Measurements from ENCODE around the gene NEK10. TPM values are rescaled to one million over a fixed set of nuclear protein-coding genes. Genes with fewer than 3 reads are reported as not detected.

Gene NEK10
- total and polyA plus RNA-seq, 2 of the 4 experiments (the other 2 are of a cell fraction), result 2.2 to 6.6 TPM

- dilution Hi-C loops (cut with HindIII; ENCODE audit: low sequenced_read_pairs, unreplicated experiment) (no loop called here), intact Hi-C loops (cut with micrococcal nuclease) (no loop called here), in situ Hi-C loops (cut with MboI; ENCODE audit: low sequenced_read_pairs) (no loop called here)
- Histone ChIP-seq H3K9me1 (ENCODE audit: insufficient read depth, low read length) (no peaks in the 10 kb centered on the region; the same call in 1 of the 2 replicates), H3K18ac (ENCODE audit: low read depth, low read length) (no peak overlapping the region), H3K4me2 (ENCODE audit: low read depth, low read length) (no peak overlapping the region), H2AK5ac (ENCODE audit: low read depth, low read length) (no peak overlapping the region), H3K9me3 (ENCODE audit: control insufficient read depth, insufficient read depth, low read length) (no peaks in the 10 kb centered on the region), H2BK120ac (ENCODE audit: low read depth, low read length) (no peak overlapping the region), H3K4me3 (ENCODE audit: insufficient read depth, low read depth, low read length) (no peak overlapping the region), H4K91ac (ENCODE audit: insufficient read depth, low read depth, low read length) (no peak overlapping the region), H3K9ac (ENCODE audit: low read depth, low read length) (no peak overlapping the region), H3K4ac (ENCODE audit: low read depth, low read length) (no peak overlapping the region), H3K4me1 (ENCODE audit: control insufficient read depth, insufficient read depth, low read length) (no peaks in the 10 kb centered on the region), H3K14ac (replicated peaks; ENCODE audit: low read depth, low read length) (no peak overlapping the region), H3K36me3 (ENCODE audit: control insufficient read depth, insufficient read depth, low read length) (peaks cover 16% of the 10 kb centered on the region), H2AFZ (replicated peaks; ENCODE audit: low read length, poor library complexity) (no peak overlapping the region), H3K79me1 (ENCODE audit: low read depth in 1 of 2, low read length in 2 of 2) (peaks cover 6 to 20% of the 10 kb centered on the region in 2 experiments; a peak in 2 of 4 replicates), H4K8ac (ENCODE audit: low read depth in 2 of 2, low read length in 2 of 2) (no peak overlapping the region), H3K27ac (ENCODE audit: insufficient read depth, low read length) (no peak overlapping the region), H2BK5ac (ENCODE audit: low read depth, low read length, poor library complexity, severe bottlenecking) (no peak overlapping the region), H2AK9ac (replicated peaks; ENCODE audit: low read depth, low read length, poor library complexity) (no peak overlapping the region), H3K56ac (ENCODE audit: extremely low read depth, insufficient read depth, low read length) (no peak overlapping the region), H3K23ac (ENCODE audit: low read depth, low read length) (no peak overlapping the region), H4K5ac (ENCODE audit: low read depth, low read length) (no peak overlapping the region), H2BK15ac (ENCODE audit: low read depth, low read length) (no peak overlapping the region), H2BK20ac (ENCODE audit: low read depth, low read length) (no peak overlapping the region), H3K27me3 (ENCODE audit: control insufficient read depth, insufficient read depth, low read length) (no peaks in the 10 kb centered on the region), H4K20me1 (ENCODE audit: insufficient read depth, low read length) (no peaks in the 10 kb centered on the region)
- ChIA-PET POLR2A (ENCODE audit: unreplicated experiment) (no interaction called here), CTCF (no interaction called here)
- WGBS, 2 experiments (ENCODE audit: extremely low coverage in 2 of 2, insufficient read length in 1 of 2), result no CpG with 5 or more reads among the region's 1 CpG
- ATAC-seq (ENCODE audit: low read depth) (peak; percentile 64), DNase-seq (peak; percentile 23)
- no TSS peak for BruUV-seq (replicated peaks)
- TF ChIP-seq MXI1 (IDR thresholded peaks at IDR 0.05; ENCODE audit: borderline replicate concordance, low read depth, low read length), result no peak
Observed at GRCh38 chr3:27391796-27392195, 22.6 kb upstream of the NEK10 start.
